ENCODE results near the gene SNPH.

SNPH gene

GRCh38 chr20:1287787-1288569, 21.9 kb downstream of the SNPH start:
- DNase-seq = no peak

DNA sequence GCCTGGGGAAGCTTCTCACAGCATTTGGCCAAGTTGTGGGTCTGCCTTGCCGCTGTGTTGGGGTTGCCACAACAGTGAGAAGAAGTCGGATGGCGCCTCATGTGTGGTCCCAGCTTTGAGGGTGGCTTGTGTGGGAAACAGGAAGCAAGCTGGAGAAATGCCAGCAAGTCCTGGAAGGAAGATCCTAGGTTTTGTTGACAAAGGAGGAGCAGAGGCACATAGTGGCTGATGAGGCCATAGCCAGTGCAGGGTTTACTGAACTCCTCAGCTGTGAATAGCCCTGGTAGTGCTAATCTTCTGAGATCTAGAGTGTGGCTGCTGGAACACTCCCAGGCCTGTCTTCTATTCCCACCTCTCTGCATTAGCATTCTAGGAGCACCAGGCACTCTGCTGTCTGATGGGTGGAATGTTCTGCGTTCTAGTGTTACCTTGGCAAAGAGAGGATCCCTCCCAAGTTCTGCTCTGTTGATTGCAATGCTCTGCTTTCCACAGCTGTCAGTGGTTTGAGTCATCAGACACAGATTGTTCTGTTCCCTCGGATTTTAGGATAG, 25.2 kb downstream of the SNPH start:
- DNase-seq = no peak

- no peak for DNase-seq
These were observed 26.5 kb downstream of the SNPH start for GRCh38 chr20:1292620-1293019.

GRCh38 chr20:1293641-1294379, 27.7 kb downstream of the SNPH start:
- DNase-seq = no peak

GRCh38 chr20:1294497-1294896, 28.4 kb downstream of the SNPH start:
- no peak for DNase-seq

DNA sequence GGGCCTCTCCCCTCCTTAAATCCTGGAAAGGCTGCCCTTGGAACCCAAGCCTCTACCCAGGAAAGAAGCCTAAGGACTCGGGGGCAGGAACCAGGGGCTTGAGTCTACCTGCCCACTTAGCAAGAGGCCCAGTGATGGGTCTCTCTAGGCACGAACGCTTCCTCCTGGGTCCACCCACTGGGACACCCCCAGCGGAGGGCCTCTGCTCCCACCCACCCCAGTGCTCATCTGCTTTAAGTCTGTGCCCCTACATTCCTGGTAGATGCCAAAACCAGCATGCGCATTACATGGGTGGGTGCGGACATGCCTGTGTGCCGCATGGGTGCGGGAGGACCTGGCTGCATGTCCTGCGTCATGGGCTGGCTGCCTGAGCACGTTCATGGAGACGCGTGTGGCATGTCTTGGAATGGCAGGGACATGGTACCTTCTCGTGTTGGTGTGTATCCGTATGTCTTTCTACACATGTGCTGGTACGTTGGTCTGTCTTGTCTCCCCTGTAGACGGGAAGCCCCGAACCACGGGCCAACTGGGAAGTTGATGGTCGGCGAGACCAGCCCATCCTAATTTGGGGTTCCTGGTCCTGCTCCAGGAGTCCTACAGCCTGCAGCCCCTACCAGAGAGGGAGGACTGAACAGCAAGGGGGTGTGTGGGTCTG, 29.3 kb downstream of the SNPH start:
- no peak for DNase-seq

GRCh38 chr20:1296117-1296610, 30.1 kb downstream of the SNPH start:
- no peak for DNase-seq

GRCh38 chr20:1296922-1297321, 30.8 kb downstream of the SNPH start:
- no peak for DNase-seq

DNA sequence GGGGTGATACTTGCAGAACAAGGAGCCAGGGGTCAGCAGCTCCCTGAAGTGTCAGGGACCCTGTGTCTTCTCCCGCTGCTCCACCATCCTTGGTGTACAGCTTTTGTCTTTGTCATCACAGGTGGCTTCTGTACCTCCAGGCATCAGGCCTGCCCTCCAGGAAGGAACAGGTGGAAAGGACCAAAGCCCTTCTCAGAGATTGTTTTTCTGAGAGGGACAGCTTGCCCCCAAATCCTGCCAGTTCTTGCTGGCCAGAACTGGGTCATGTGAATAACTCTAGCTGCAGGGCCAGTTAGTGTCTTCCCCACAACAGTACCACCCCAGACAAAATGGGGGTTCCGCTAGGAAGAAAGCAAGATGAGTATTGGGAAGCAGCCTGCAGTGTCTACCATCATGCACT, 31.4 kb downstream of the SNPH start:
- no peak for DNase-seq

DNA sequence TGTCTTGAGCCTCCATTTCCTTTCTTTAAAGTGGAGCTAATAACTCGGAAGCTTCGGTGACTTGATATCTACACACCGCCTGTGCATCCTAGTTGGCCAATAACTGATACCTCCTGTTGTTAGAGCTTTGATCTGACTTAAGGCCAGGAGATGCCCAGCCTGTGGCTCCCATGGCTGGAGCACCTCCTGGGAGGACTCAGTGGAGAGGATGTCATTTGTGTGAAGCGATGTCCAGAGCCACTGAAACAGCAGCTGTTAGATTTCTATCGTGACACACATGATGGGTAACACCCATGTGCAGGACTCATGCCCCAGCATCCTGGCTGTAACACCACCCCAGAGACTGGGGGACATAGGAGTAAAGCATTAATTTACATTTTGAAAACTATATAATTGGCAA, 32.1 kb downstream of the SNPH start:
- DNase-seq = no peak

GRCh38 chr20:1298888-1299511, 32.9 kb downstream of the SNPH start:
- no peak for DNase-seq

GRCh38 chr20:1299522-1299921, 33.4 kb downstream of the SNPH start:
- peak; percentile 32 for DNase-seq

DNA sequence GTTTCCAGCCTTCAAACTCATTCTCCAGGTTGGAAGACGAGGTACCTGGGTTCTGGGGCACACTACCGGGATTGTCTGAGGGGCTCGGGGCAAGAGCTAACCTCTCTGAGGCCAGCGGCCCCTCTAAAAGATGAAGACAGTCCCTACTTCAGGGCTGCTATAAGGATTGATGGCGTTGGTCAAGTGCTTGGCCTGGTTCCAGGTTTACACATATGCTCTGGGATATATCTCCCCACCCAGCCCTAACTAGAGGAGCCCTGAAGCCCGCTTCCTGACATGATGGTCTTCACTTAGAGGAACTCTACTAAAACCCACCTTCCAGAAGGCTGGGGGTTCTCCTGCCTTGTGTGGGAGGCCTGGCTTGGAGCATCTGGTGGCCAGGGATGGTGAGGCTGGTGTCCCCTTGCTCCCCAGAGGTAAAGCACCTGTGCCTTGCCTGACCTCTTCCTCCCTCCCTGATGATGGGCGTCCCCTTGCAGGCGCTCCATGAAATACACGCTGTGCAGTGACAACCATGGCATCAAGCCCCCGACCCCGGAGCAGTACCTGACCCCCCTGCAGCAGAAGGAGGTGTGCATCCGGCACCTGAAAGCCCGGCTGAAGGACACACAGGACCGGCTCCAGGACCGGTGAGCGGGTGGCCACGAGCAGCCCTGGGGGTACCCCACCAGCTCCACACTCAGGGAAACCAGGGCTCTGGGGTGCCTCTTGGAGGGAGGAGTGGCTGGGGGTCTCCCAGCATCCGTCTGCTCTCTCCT, 34.2 kb downstream of the SNPH start:
- no peak for DNase-seq

- peak; percentile 32 for DNase-seq
These were observed 35.0 kb downstream of the SNPH start for GRCh38 chr20:1301031-1301529.

DNA sequence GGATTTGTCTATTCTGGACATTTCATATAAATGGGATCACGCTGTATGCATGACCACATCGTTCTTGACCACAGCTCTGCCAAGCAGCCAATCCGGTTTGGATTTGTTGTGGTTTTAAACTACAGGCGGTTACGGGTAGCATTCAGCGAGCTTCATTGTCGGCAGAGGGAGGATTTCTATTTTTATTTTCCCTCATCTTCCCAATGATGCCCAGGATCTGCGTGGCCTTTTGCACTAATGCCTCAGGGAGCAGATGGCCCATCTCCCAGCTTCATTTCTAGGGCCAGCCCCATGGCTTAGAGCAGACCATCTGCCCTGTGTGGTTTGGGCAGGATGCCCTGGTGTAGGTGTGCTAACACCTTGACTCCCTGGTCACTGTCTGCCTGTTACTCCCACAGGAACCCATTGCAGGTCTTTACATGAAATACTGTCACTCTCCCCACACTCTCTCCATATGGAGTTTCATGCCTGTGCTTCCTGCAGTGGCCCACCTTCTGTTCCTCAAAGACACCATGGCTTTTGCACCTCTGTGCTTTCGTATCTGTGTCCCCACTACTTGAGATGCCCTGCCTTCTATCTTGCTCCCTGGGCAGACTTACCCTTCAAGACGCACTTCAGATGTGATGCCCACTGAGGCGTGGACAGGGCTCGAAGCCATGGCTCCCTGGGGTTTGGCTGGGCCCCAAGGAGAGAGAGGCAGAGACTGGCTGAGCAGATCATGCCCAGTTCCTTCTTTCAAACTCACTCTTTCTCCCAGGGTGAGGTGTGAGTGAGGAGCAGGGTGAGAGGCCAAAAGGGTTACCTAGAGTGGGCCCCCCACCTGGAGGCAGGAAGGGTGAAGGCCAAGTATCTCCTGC, 36.8 kb downstream of the SNPH start:
- no peak for DNase-seq

DNA sequence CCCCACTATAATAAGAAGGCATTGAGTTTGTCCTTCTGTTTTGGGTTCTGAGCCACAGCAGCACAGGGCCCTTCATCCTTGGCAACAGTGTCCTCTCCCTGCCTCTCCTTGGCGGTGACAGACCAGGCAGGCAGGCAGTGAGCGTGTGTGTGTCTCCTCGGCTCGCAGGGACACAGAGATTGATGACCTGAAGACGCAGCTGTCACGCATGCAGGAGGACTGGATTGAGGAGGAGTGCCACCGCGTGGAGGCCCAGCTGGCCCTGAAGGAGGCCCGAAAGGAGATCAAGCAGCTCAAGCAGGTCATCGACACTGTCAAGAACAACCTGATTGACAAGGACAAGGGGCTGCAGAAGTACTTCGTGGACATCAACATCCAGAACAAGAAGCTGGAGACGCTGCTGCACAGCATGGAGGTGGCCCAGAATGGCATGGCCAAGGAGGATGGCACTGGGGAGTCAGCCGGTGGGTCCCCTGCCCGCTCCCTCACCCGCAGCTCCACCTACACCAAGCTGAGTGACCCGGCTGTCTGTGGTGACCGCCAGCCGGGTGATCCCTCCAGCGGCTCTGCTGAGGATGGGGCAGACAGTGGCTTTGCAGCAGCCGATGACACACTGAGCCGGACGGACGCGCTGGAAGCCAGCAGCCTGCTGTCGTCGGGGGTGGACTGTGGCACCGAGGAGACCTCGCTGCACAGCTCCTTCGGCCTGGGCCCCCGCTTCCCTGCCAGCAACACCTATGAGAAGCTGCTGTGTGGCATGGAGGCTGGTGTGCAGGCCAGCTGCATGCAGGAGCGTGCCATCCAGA, 38.8 kb downstream of the SNPH start:
- DNase-seq = no peak

GRCh38 chr20:1305712-1306111, 39.6 kb downstream of the SNPH start:
- no peak for DNase-seq

- no peak for DNase-seq
These were observed 40.4 kb downstream of the SNPH start for GRCh38 chr20:1306316-1307135.

- DNase-seq = no peak
These were observed 41.1 kb downstream of the SNPH start for GRCh38 chr20:1307171-1307570.
